HepG2 (cell line): ENCODE results near the gene FBXO9. TPM values are rescaled to one million over a fixed set of nuclear protein-coding genes. Genes with fewer than 3 reads are reported as not detected.

ENCODE experiments used
- ARID2 ChIP-seq: sonication (generic); formaldehyde crosslinking; IDR thresholded peaks from 2 replicates; pipeline ENCODE4 v1.8.1; 2022; ENCODE audit warnings: mild to moderate bottlenecking, missing genetic modification reagents, borderline replicate concordance
- CBFB ChIP-seq: sonication (generic); formaldehyde crosslinking; IDR thresholded peaks from 2 replicates; pipeline ENCODE4 v1.4.0; 2020; ENCODE audit warnings: missing genetic modification reagents
- FLYWCH1 ChIP-seq: sonication (generic); formaldehyde crosslinking; IDR thresholded peaks from 2 replicates; pipeline ENCODE4 v1.8.1; 2023; ENCODE audit warnings: mild to moderate bottlenecking, missing genetic modification reagents
- FOXK1 ChIP-seq: sonication (generic); formaldehyde crosslinking; IDR thresholded peaks from 2 replicates; pipeline ENCODE4 v1.4.0; 2020; ENCODE audit warnings: low read depth, missing genetic modification reagents, borderline replicate concordance
- HHEX ChIP-seq: IDR thresholded peaks from 2 replicates; pipeline ENCODE4 v1.6.1; 2016; ENCODE audit warnings: control low read depth
- HMGA1 ChIP-seq: sonication (generic); formaldehyde crosslinking; conservative IDR thresholded peaks from 2 replicates; pipeline ENCODE4 v1.4.0; 2020; ENCODE audit warnings: missing genetic modification reagents
- HNRNPUL1 ChIP-seq: fragments of 200-400 bp; formaldehyde crosslinking; IDR thresholded peaks from 2 replicates; pipeline ENCODE4 v1.6.1; 2017; ENCODE audit warnings: low read depth, mild to moderate bottlenecking, low read length, moderate library complexity
- MEIS2 ChIP-seq: sonication (generic); formaldehyde crosslinking; IDR thresholded peaks from 2 replicates; pipeline ENCODE4 v1.9.0; 2021; ENCODE audit warnings: mild to moderate bottlenecking, missing genetic modification reagents
- MYNN ChIP-seq: sonication (generic); formaldehyde crosslinking; IDR thresholded peaks from 2 replicates; pipeline ENCODE4 v1.4.0; 2020; ENCODE audit warnings: mild to moderate bottlenecking, low read depth, missing genetic modification reagents
- SMAD9 ChIP-seq: sonication (generic); formaldehyde crosslinking; IDR thresholded peaks from 2 replicates; pipeline ENCODE4 v1.5.1; 2020; ENCODE audit warnings: mild to moderate bottlenecking, missing genetic modification reagents
- SYNCRIP ChIP-seq: fragments of 200-400 bp; formaldehyde crosslinking; IDR thresholded peaks from 2 replicates; pipeline ENCODE4 v1.6.1; 2018; ENCODE audit warnings: mild to moderate bottlenecking, low read depth, low read length; ENCODE audit not compliant: insufficient read depth
- TEAD2 ChIP-seq: sonication (generic); formaldehyde crosslinking; IDR thresholded peaks from 2 replicates; pipeline ENCODE4 v1.9.0; 2021; ENCODE audit warnings: missing genetic modification reagents
- ZNF225 ChIP-seq: sonication (generic); formaldehyde crosslinking; IDR thresholded peaks from 2 replicates; pipeline ENCODE4 v1.4.0; 2020; ENCODE audit warnings: mild to moderate bottlenecking, missing genetic modification reagents
- ZNF253 ChIP-seq: sonication (generic); formaldehyde crosslinking; IDR thresholded peaks from 2 replicates; pipeline ENCODE4 v1.8.0; 2022; ENCODE audit warnings: mild to moderate bottlenecking, missing genetic modification reagents, borderline replicate concordance
- ZNF337 ChIP-seq: sonication (generic); formaldehyde crosslinking; IDR thresholded peaks from 2 replicates; pipeline ENCODE4 v1.5.1; 2020; ENCODE audit warnings: missing genetic modification reagents, low read depth, mild to moderate bottlenecking, borderline replicate concordance
- polyA plus RNA-seq, 8 experiments: library from polyadenylated mRNA; depleted of rRNA in 3 of 8; stranded (reverse) in 7 of 8; unstranded in 1 of 8; fragments of >200 nt; fragmentation: Illumina TruSeq in 4 of 8; extraction: Trizol in 4 of 8; gene quantifications; 2 replicates each; pipeline versions ENCODE4 v1.2.1 to v1.2.3, GENCODE V29; 2011 to 2016; ENCODE audit warnings: low read depth in 4 of 8, missing spikeins in 1 of 8, mixed read lengths in 1 of 8; ENCODE audit not compliant: insufficient read depth in 1 of 8
- total RNA-seq, 5 experiments: library from RNA; depleted of rRNA; stranded (reverse); fragments of >200 nt; fragmentation: Illumina TruSeq; extraction: Trizol; gene quantifications; 2 replicates each; pipeline ENCODE4 v1.2.3, GENCODE V29; 2016; ENCODE audit warnings: low read depth in 1 of 5
- TF ChIP-seq, protein P1 (sequence below): sonication (generic); formaldehyde crosslinking; IDR thresholded peaks from 2 replicates; pipeline ENCODE4 v1.5.0; 2020; ENCODE audit warnings: mild to moderate bottlenecking, missing genetic modification reagents, borderline replicate concordance
- TF ChIP-seq, protein P2 (sequence below): sonication (generic); formaldehyde crosslinking; IDR thresholded peaks from 2 replicates; pipeline ENCODE4 v1.5.0; 2020; ENCODE audit warnings: mild to moderate bottlenecking, missing genetic modification reagents
- TF ChIP-seq, protein P3 (sequence below): sonication (generic); formaldehyde crosslinking; IDR thresholded peaks from 2 replicates; pipeline ENCODE4 v1.5.0; 2020; ENCODE audit warnings: mild to moderate bottlenecking, missing genetic modification reagents, borderline replicate concordance

The FBXO9 gene
- total and polyA plus RNA-seq, 2 of the 13 experiments (the other 11 are each of a cell fraction or from before 2014, with no cell fraction given), result 64.3 to 98.4 TPM

DNA sequence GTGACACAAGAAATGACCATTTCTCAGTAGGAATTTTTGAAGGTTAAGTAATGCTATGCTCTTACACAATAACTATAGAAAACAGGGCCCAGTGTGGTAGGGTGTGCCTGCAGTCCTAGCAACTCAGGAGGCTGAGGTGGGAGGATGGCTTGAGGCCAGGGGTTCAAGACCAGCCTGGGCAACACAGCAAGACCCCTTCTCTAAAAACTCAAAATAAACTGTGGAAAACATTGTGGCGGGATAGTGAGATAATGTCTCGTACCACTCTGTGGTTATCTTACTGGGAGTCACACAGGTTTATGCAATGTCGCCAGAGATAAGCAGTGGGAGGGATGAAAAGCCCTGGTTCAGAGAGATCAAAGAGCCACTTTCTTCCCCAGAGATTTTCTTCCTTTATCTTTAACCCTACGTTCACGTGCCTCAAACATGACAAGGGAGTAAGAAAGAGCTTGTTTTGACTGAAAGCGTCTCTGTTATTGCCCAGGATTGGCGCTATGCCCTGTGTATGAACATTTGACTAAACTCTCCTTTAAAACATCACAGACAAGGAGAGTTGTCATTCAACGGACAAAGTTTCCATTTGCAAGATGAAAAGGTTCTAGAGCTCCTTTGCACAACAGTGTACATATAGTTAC, 69.5 kb downstream of the FBXO9 start (continued):
- TF ChIP-seq, protein P1, sequence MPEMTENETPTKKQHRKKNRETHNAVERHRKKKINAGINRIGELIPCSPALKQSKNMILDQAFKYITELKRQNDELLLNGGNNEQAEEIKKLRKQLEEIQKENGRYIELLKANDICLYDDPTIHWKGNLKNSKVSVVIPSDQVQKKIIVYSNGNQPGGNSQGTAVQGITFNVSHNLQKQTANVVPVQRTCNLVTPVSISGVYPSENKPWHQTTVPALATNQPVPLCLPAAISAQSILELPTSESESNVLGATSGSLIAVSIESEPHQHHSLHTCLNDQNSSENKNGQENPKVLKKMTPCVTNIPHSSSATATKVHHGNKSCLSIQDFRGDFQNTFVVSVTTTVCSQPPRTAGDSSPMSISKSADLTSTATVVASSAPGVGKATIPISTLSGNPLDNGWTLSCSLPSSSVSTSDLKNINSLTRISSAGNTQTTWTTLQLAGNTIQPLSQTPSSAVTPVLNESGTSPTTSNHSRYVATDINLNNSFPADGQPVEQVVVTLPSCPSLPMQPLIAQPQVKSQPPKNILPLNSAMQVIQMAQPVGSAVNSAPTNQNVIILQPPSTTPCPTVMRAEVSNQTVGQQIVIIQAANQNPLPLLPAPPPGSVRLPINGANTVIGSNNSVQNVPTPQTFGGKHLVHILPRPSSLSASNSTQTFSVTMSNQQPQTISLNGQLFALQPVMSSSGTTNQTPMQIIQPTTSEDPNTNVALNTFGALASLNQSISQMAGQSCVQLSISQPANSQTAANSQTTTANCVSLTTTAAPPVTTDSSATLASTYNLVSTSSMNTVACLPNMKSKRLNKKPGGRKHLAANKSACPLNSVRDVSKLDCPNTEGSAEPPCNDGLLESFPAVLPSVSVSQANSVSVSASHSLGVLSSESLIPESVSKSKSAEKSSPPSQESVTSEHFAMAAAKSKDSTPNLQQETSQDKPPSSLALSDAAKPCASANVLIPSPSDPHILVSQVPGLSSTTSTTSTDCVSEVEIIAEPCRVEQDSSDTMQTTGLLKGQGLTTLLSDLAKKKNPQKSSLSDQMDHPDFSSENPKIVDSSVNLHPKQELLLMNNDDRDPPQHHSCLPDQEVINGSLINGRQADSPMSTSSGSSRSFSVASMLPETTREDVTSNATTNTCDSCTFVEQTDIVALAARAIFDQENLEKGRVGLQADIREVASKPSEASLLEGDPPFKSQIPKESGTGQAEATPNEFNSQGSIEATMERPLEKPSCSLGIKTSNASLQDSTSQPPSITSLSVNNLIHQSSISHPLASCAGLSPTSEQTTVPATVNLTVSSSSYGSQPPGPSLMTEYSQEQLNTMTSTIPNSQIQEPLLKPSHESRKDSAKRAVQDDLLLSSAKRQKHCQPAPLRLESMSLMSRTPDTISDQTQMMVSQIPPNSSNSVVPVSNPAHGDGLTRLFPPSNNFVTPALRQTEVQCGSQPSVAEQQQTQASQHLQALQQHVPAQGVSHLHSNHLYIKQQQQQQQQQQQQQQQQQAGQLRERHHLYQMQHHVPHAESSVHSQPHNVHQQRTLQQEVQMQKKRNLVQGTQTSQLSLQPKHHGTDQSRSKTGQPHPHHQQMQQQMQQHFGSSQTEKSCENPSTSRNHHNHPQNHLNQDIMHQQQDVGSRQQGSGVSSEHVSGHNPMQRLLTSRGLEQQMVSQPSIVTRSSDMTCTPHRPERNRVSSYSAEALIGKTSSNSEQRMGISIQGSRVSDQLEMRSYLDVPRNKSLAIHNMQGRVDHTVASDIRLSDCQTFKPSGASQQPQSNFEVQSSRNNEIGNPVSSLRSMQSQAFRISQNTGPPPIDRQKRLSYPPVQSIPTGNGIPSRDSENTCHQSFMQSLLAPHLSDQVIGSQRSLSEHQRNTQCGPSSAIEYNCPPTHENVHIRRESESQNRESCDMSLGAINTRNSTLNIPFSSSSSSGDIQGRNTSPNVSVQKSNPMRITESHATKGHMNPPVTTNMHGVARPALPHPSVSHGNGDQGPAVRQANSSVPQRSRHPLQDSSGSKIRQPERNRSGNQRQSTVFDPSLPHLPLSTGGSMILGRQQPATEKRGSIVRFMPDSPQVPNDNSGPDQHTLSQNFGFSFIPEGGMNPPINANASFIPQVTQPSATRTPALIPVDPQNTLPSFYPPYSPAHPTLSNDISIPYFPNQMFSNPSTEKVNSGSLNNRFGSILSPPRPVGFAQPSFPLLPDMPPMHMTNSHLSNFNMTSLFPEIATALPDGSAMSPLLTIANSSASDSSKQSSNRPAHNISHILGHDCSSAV (CRISPR knock-in tag), result no peak
- 0 out of 2 replicates have a peak, but pooled peaks have one; percentile 69 for TF ChIP-seq ZNF337 (CRISPR knock-in tag)
- TF ChIP-seq MYNN (CRISPR knock-in tag), result no peak
- TF ChIP-seq, protein P2, sequence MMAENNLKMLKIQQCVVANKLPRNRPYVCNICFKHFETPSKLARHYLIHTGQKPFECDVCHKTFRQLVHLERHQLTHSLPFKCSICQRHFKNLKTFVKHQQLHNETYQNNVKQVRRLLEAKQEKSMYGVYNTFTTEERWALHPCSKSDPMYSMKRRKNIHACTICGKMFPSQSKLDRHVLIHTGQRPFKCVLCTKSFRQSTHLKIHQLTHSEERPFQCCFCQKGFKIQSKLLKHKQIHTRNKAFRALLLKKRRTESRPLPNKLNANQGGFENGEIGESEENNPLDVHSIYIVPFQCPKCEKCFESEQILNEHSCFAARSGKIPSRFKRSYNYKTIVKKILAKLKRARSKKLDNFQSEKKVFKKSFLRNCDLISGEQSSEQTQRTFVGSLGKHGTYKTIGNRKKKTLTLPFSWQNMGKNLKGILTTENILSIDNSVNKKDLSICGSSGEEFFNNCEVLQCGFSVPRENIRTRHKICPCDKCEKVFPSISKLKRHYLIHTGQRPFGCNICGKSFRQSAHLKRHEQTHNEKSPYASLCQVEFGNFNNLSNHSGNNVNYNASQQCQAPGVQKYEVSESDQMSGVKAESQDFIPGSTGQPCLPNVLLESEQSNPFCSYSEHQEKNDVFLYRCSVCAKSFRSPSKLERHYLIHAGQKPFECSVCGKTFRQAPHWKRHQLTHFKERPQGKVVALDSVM (CRISPR knock-in tag), result peak; percentile 97
- peak; percentile 88 for TF ChIP-seq MEIS2 (CRISPR knock-in tag)
- TF ChIP-seq, protein P3, sequence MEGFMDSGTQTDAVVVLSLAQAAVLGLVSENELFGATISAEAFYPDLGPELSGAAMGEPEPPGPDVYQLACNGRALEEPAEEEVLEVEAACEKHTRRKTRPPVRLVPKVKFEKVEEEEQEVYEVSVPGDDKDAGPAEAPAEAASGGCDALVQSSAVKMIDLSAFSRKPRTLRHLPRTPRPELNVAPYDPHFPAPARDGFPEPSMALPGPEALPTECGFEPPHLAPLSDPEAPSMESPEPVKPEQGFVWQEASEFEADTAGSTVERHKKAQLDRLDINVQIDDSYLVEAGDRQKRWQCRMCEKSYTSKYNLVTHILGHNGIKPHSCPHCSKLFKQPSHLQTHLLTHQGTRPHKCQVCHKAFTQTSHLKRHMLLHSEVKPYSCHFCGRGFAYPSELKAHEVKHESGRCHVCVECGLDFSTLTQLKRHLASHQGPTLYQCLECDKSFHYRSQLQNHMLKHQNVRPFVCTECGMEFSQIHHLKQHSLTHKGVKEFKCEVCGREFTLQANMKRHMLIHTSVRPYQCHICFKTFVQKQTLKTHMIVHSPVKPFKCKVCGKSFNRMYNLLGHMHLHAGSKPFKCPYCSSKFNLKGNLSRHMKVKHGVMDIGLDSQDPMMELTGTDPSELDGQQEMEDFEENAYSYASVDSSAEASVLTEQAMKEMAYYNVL (CRISPR knock-in tag), result peak; percentile 99
- no peak for TF ChIP-seq HMGA1 (CRISPR knock-in tag)
- 0 out of 2 replicates have a peak, but pooled peaks have one; percentile 54 for TF ChIP-seq HHEX (CRISPR knock-in tag)
- TF ChIP-seq FLYWCH1 (CRISPR knock-in tag), result no peak; the same call in 1 of the 2 replicates
- no peak for TF ChIP-seq ARID2 (CRISPR knock-in tag)
- no peak for TF ChIP-seq ZNF225 (CRISPR knock-in tag)
- peak; percentile 94 for TF ChIP-seq CBFB (CRISPR knock-in tag)
- no peak for TF ChIP-seq HNRNPUL1
- no peak for TF ChIP-seq TEAD2 (CRISPR knock-in tag)
- TF ChIP-seq ZNF253 (CRISPR knock-in tag), result no peak
- no peak for TF ChIP-seq SYNCRIP
- no peak for TF ChIP-seq SMAD9 (CRISPR knock-in tag)
- peak; percentile 91; the same call in 1 of the 2 replicates for TF ChIP-seq FOXK1 (CRISPR knock-in tag)
